BE2C (cell line): Measurements from ENCODE around the gene CBFA2T3.
A peak's percentile ranks its signal among the peaks of the same experiment; 100 is the strongest.
"Not testable (repeated sequence)": the region's sequence is repeated elsewhere in the genome, so short reads cannot be mapped to it uniquely, and the experiment has no call there.

Source experiments
- DNase-seq: peaks from one replicate; pipeline ENCODE4 v3.0.0-alpha.2; 2020
- H3K27me3 ChIP-seq: fragments of 250-450 bp; sonication (Bioruptor Pico); 2 replicates; pipeline ENCODE4 v1.5.1; 2020; ENCODE audit warnings: mild to moderate bottlenecking
- H3K36me3 ChIP-seq: fragments of 250-450 bp; sonication (Bioruptor Pico); 2 replicates; pipeline ENCODE4 v1.5.1; 2020; ENCODE audit warnings: mild to moderate bottlenecking
- H3K4me1 ChIP-seq: fragments of 250-450 bp; sonication (Bioruptor Pico); 2 replicates; pipeline ENCODE4 v1.5.1; 2020
- H3K4me3 ChIP-seq: 2 replicates; pipeline ENCODE4 v1.5.1; 2011; ENCODE audit warnings: low read depth, low read length
- H3K9me3 ChIP-seq: fragments of 250-450 bp; sonication (Bioruptor Pico); 2 replicates; pipeline ENCODE4 v1.5.1; 2020
- TF ChIP-seq, protein P1 (sequence below): IDR thresholded peaks from 2 replicates; pipeline ENCODE4 v1.5.1; 2012; ENCODE audit warnings: mild to moderate bottlenecking, low read depth, low read length

Gene CBFA2T3

DNA sequence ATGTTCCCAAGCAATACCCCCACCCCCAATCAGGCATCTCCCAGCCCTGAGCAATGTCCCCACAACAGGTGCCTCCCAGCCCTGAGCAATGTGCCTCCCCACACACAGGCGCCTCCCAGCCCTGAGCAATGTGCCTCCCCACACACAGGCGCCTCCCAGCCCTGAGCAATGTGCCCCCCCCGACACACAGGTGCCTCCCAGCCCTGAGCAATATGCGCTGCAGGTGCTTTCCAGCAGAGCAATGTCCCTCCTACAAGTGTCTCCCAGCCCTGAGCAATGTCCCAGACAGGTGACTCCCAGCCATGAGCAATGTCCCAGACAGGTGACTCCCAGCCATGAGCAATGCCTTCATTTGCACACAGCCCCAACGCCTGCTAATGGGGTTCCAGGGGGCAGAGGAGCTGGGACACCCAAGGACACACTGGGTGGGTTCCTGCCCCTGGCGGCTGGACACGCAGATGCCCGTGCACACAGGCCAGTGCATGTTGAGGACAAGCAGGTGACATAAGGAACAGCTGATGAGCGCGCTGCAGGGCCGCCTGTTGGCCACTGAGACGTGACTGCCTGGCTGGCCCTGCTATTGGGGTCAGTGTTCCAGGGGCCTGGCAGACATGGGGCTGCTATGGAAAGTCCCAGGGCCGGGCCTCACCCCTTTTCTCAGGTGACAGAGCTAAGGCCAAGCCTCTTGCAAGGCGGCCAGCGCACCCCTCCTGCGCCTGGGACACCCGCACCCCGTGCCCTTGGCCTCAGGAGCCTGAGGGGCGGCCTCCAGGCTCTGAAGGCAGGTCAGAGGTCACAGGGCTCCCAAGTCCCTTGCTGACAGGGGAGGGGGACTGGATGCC lies 83.7 kb downstream of the CBFA2T3 start:
- TF ChIP-seq, protein P1, sequence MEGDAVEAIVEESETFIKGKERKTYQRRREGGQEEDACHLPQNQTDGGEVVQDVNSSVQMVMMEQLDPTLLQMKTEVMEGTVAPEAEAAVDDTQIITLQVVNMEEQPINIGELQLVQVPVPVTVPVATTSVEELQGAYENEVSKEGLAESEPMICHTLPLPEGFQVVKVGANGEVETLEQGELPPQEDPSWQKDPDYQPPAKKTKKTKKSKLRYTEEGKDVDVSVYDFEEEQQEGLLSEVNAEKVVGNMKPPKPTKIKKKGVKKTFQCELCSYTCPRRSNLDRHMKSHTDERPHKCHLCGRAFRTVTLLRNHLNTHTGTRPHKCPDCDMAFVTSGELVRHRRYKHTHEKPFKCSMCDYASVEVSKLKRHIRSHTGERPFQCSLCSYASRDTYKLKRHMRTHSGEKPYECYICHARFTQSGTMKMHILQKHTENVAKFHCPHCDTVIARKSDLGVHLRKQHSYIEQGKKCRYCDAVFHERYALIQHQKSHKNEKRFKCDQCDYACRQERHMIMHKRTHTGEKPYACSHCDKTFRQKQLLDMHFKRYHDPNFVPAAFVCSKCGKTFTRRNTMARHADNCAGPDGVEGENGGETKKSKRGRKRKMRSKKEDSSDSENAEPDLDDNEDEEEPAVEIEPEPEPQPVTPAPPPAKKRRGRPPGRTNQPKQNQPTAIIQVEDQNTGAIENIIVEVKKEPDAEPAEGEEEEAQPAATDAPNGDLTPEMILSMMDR = no peak
- H3K4me1 ChIP-seq = no peaks in the 10 kb centered on the region; the same call in 1 of the 2 replicates
- DNase-seq = no peak
- peaks cover 34% of the 10 kb centered on the region for H3K27me3 ChIP-seq
- H3K9me3 ChIP-seq = no peaks in the 10 kb centered on the region; the same call in 1 of the 2 replicates
- no peaks in the 10 kb centered on the region for H3K36me3 ChIP-seq
- H3K4me3 ChIP-seq = no peak overlapping the region

DNA sequence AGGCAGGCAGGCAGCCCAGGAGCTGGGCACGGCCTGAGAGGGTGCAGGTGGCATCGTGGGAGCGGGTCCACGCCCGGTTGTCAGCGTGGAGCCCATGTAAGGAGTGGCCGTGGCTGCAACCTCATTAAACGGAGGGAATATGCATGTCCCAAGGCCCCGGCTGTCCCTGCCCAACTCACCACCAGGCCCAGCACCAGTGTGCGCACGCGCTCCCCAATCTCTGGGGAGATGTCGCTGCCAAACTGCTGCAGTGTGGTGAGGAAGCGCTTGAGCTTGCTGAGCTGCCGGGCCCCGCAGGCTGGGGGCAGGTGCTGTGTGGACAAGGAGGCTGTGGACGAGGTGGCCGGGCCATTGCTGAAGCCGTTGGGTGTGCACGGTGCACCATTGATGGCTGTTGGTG lies 84.9 kb downstream of the CBFA2T3 start:
- Histone ChIP-seq H3K27me3 (peaks cover 22% of the 10 kb centered on the region; the same call in 1 of the 2 replicates), H3K36me3 (no peaks in the 10 kb centered on the region), H3K4me3 (no peak overlapping the region), H3K9me3 (no peaks in the 10 kb centered on the region; the same call in 1 of the 2 replicates), H3K4me1 (no peaks in the 10 kb centered on the region; the same call in 1 of the 2 replicates)
- peak; percentile 58 for DNase-seq
- TF ChIP-seq, protein P1 = no peak

DNA sequence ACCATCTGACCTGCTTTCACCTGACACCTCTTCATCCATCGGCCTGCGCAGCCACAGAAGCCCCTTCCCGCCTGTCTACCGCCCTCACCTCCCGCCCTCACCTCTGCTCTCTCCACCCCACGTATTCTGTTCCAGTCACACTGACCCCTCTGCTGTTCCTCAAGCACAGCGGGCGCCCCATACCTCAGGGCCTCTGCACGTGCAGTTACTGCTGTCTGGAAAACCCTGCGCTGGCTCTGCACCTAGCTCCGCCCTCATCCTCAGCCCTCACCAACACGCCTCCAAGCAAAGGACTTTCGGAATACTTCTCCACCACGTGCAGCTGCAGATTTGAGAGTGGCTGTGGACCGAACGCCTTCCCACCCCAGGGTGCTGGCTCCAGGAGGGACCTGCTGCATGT lies 85.9 kb downstream of the CBFA2T3 start:
- Histone ChIP-seq H3K4me1 (no peaks in the 10 kb centered on the region; the same call in 1 of the 2 replicates), H3K36me3 (no peaks in the 10 kb centered on the region)
- DNase-seq = no peak

DNA sequence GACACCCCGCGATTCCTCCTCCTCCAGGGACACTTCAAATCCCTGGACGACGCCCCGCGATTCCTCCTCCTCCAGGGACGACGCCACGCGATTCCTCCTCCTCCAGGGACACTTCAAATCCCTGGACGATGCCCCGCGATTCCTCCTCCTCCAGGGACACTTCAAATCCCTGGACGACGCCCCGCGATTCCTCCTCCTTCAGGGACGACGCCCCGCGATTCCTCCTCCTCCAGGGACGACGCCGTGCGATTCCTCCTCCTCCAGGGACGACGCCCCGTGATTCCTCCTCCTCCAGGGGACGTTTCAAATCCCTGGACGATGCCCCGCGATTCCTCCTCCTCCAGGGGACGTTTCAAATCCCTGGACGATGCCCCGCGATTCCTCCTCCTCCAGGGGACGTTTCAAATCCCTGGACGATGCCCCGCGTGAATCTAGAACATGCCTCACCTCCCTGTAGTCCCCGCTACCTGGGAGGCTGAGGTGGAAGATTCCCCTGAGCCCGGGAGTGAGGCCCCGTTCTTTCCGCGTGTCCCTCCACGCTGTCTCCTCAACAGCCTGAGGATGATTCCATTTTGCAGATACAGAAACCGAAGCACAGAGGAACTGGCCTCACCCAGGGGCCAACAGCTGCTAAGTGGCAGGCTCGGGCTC lies 87.2 kb downstream of the CBFA2T3 start:
- H3K9me3 ChIP-seq, H3K4me3 ChIP-seq, DNase-seq, H3K36me3 ChIP-seq, H3K4me1 ChIP-seq: not testable (repeated sequence)
- H3K27me3 ChIP-seq = peaks cover 22% of the 10 kb centered on the region; the same call in 1 of the 2 replicates

More for the DNA sequence above, 85.9 kb downstream of the CBFA2T3 start:
- H3K27me3 ChIP-seq = peaks cover 22% of the 10 kb centered on the region; the same call in 1 of the 2 replicates
- TF ChIP-seq, protein P1 = no peak
- no peaks in the 10 kb centered on the region; the same call in 1 of the 2 replicates for H3K9me3 ChIP-seq
- no peak overlapping the region for H3K4me3 ChIP-seq

DNA sequence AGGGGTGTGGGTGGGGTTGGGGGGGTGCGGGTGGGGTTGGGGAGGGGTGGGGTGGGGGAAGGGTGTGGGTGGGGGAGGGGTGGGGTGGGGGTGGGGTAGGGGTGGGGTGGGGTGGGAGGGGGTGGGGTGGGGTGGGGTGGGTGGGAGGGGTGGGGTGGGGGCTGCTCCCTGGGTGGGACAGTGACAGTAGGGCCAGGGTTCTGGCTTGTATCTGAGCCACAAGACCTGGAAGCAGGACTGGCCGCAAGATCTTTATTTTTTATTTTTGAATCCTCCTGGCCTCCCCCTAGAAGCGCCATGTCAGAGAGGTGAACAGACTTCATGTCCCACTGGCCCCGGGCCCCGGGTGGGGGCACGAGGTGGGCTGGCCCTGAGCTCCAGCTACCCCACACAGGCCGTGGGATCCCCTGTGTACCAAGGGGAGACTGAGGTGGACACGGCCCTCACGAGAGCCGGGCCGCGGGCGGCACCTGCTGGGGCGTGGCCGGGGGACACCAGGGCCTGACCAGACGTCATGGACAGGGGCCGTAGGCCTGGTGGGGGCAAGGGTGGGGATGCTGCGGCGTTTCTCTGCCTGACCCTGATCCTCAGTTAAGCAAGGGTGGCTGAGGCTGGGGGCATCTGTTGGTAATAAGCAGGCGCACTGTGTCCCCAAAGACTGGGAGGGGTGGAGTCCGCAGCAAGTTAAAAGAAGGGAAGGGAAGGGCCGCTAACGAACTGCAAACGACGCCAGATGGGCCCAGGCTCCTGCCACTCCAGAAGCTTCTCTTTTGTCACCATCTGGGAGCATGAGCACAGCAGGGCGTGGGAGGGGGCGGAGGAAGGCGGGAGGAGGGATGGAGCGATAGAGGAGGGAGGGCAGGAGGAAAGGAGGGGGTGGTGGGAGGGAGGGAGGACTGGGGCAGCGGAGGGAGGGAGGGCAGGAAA lies 88.3 kb downstream of the CBFA2T3 start:
- Histone ChIP-seq H3K27me3 (peaks cover 22% of the 10 kb centered on the region; the same call in 1 of the 2 replicates), H3K9me3 (no peaks in the 10 kb centered on the region; the same call in 1 of the 2 replicates), H3K36me3 (no peaks in the 10 kb centered on the region), H3K4me3 (no peak overlapping the region), H3K4me1 (no peaks in the 10 kb centered on the region; the same call in 1 of the 2 replicates)
- no peak for DNase-seq
- TF ChIP-seq, protein P1 = no peak

DNA sequence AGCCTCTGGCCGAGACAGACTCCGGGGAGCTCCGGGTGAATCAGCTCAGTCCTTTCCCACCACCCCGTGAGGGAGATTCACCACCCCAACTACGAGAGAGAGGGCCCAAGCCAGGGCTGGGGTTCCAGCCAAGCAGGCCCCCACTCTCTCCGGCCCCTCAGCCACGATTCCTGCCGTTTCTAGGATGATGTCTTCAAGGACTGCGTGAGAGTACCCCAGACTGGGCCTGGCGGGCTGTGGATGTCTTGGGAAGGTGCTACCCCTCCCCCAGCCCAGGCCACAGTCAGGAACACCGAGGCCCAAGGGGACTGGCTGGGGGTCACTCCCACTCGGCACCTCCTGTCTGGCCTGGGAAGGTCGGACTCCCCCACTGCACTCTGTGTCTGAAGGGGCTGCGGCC lies 89.0 kb downstream of the CBFA2T3 start:
- Histone ChIP-seq H3K4me3 (no peak overlapping the region), H3K27me3 (peaks cover 22% of the 10 kb centered on the region; the same call in 1 of the 2 replicates), H3K36me3 (no peaks in the 10 kb centered on the region), H3K4me1 (no peaks in the 10 kb centered on the region; the same call in 1 of the 2 replicates), H3K9me3 (no peaks in the 10 kb centered on the region; the same call in 1 of the 2 replicates)
- TF ChIP-seq, protein P1 = no peak
- no peak for DNase-seq
